Measurements from ENCODE around the gene GPRASP2.

Gene GPRASP2

DNA sequence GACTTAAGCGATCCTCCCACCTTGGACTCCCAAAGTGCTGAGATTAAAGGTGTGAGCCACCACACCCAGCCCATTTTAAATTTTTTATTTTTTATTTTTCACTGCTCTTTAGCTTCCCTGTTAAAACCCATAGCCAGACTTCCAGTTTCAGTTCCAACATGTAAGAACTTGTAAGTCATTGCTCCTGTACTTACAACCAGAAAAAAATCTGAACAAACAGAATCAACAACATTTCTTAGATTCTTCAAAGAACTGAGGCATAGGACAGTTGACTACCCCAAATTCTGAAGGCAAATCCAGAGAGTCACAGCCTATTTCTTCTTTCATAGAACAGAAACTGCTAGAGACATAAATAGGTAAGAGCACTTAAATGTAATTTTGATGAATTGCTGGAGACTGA is 16.4 kb downstream of the GPRASP2 start:
- Histone ChIP-seq H3K36me3 (ENCODE audit: insufficient read depth) (no peaks in the 10 kb centered on the region), H3K9ac (no peak overlapping the region), H3K79me2 (ENCODE audit: insufficient read depth, low read depth) (no peaks in the 10 kb centered on the region), H3K4me2 (no peak overlapping the region), H2AFZ (ENCODE audit: low read depth) (no peak overlapping the region), H3K4me3 (IDR thresholded peaks at IDR 0.05; ENCODE audit: insufficient read depth, low read depth, low read length) (no peak overlapping the region), H3K27ac (no peak overlapping the region), H4K20me1 (ENCODE audit: insufficient read depth) (no peaks in the 10 kb centered on the region), H3K27me3 (ENCODE audit: insufficient read depth, low read depth) (no peaks in the 10 kb centered on the region), H3K4me1 (ENCODE audit: low read depth, poor library complexity, severe bottlenecking) (no peaks in the 10 kb centered on the region)
- TF ChIP-seq, protein P1, sequence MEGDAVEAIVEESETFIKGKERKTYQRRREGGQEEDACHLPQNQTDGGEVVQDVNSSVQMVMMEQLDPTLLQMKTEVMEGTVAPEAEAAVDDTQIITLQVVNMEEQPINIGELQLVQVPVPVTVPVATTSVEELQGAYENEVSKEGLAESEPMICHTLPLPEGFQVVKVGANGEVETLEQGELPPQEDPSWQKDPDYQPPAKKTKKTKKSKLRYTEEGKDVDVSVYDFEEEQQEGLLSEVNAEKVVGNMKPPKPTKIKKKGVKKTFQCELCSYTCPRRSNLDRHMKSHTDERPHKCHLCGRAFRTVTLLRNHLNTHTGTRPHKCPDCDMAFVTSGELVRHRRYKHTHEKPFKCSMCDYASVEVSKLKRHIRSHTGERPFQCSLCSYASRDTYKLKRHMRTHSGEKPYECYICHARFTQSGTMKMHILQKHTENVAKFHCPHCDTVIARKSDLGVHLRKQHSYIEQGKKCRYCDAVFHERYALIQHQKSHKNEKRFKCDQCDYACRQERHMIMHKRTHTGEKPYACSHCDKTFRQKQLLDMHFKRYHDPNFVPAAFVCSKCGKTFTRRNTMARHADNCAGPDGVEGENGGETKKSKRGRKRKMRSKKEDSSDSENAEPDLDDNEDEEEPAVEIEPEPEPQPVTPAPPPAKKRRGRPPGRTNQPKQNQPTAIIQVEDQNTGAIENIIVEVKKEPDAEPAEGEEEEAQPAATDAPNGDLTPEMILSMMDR (conservative IDR thresholded peaks at IDR 0.05; ENCODE audit: low read depth, low read length): no peak

DNA sequence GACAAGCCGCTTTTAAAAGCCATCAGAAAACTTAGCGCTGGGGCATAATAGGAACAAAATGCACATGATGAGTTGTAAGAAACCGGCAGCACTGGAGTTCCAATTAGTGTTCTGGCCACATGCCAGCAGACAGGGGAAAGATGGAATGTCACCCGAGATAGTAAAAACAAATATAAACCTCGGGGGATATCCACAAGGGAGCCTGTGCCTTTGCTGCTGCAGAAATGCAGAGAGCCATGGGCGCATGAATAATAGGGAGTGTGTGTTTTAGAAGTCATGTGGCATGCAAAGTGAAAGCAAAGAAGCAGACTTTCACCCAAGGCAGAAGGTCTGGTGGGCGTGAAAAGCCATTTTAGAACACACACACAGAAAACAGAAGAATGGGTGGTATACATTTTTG is 27.4 kb downstream of the GPRASP2 start:
- no peak overlapping the region for H3K27ac ChIP-seq
- no peaks in the 10 kb centered on the region for H3K4me1 ChIP-seq (ENCODE audit: low read depth, poor library complexity, severe bottlenecking)
- H3K36me3 ChIP-seq (ENCODE audit: insufficient read depth): no peaks in the 10 kb centered on the region
- H4K20me1 ChIP-seq (ENCODE audit: insufficient read depth): no peaks in the 10 kb centered on the region
- H2AFZ ChIP-seq (ENCODE audit: low read depth): no peak overlapping the region
- no peak overlapping the region for H3K9ac ChIP-seq
- no peak overlapping the region for H3K4me2 ChIP-seq
- no peak overlapping the region for H3K4me3 ChIP-seq (IDR thresholded peaks at IDR 0.05; ENCODE audit: insufficient read depth, low read depth, low read length)
- no peaks in the 10 kb centered on the region for H3K79me2 ChIP-seq (ENCODE audit: insufficient read depth, low read depth)
- TF ChIP-seq, protein P1 (conservative IDR thresholded peaks at IDR 0.05; ENCODE audit: low read depth, low read length): no peak
- no peaks in the 10 kb centered on the region for H3K27me3 ChIP-seq (ENCODE audit: insufficient read depth, low read depth)

DNA sequence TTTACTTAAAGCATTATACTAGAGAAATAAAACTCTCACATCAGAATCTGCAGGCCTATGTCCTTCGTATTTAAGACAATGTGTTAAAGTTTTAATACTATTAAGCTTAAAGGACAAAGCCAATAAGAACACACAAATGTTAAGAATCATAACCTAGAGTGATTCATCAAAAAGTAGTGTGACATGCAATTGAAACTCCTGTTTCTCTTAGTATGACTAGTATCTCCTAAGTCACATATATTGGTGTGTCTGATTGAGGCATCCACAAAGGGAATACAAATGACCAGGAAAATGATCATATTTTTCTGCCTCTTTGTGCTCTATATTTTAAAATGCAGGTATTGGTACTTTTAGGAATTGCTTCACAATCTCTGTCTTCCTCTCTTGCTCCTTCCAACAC is 32.1 kb downstream of the GPRASP2 start:
- H3K9ac ChIP-seq: no peak overlapping the region
- H3K4me3 ChIP-seq (IDR thresholded peaks at IDR 0.05; ENCODE audit: insufficient read depth, low read depth, low read length): no peak overlapping the region
- no peaks in the 10 kb centered on the region for H3K27me3 ChIP-seq (ENCODE audit: insufficient read depth, low read depth)
- H3K79me2 ChIP-seq (ENCODE audit: insufficient read depth, low read depth): no peaks in the 10 kb centered on the region
- TF ChIP-seq, protein P1 (conservative IDR thresholded peaks at IDR 0.05; ENCODE audit: low read depth, low read length): no peak
- no peaks in the 10 kb centered on the region for H4K20me1 ChIP-seq (ENCODE audit: insufficient read depth)
- H3K36me3 ChIP-seq (ENCODE audit: insufficient read depth): no peaks in the 10 kb centered on the region
- no peak overlapping the region for H3K27ac ChIP-seq
- H3K4me2 ChIP-seq: no peak overlapping the region
- H3K4me1 ChIP-seq (ENCODE audit: low read depth, poor library complexity, severe bottlenecking): no peaks in the 10 kb centered on the region
- no peak overlapping the region for H2AFZ ChIP-seq (ENCODE audit: low read depth)

GRCh38 chrX:102745513-102745856 is 33.2 kb downstream of the GPRASP2 start:
- Histone ChIP-seq H3K27ac (no peak overlapping the region), H2AFZ (ENCODE audit: low read depth) (no peak overlapping the region), H3K4me3 (IDR thresholded peaks at IDR 0.05; ENCODE audit: insufficient read depth, low read depth, low read length) (no peak overlapping the region), H4K20me1 (ENCODE audit: insufficient read depth) (no peaks in the 10 kb centered on the region), H3K79me2 (ENCODE audit: insufficient read depth, low read depth) (no peaks in the 10 kb centered on the region), H3K27me3 (ENCODE audit: insufficient read depth, low read depth) (no peaks in the 10 kb centered on the region), H3K4me1 (ENCODE audit: low read depth, poor library complexity, severe bottlenecking) (no peaks in the 10 kb centered on the region), H3K36me3 (ENCODE audit: insufficient read depth) (no peaks in the 10 kb centered on the region), H3K4me2 (no peak overlapping the region), H3K9ac (no peak overlapping the region)
- TF ChIP-seq, protein P1 (conservative IDR thresholded peaks at IDR 0.05; ENCODE audit: low read depth, low read length): no peak

Measured in KMS-11 (cell line).